ENCODE measurements around the gene AP2M1.

AP2M1 gene

GRCh38 chr3:184184546-184185230 is 10.0 kb downstream of the AP2M1 start:
- ChIA-PET CTCF (no interaction called here), POLR2A (interaction anchor here (1.1 to 1.8 kb wide), 2 partner anchors 8 to 51 kb away, joined by 3 to 10 read pairs; no protein-coding TSS in a partner anchor)
- no peak for DNase-seq (ENCODE audit: extremely low spot score)
- no peak for TF ChIP-seq ARNT (IDR thresholded peaks at IDR 0.05)

GRCh38 chr3:184185461-184186183 is 11.0 kb downstream of the AP2M1 start:
- TF ChIP-seq L3MBTL2 (conservative IDR thresholded peaks at IDR 0.05), result peak; percentile 90
- TF ChIP-seq ARNT (IDR thresholded peaks at IDR 0.05), result no peak
- POLR2A ChIA-PET, result interaction anchor here (0.7 to 1.8 kb wide), 6 partner anchors 9 to 42 kb away, joined by 3 to 13 read pairs (median 6); partner anchors contain the start of gene AP2M1
- DNase-seq (ENCODE audit: extremely low spot score), result peak; percentile 94
- CTCF ChIA-PET, result interaction anchor here (0.7 kb wide), 1 partner anchor 9 kb away, joined by 3 read pairs; no protein-coding TSS in a partner anchor

- no peak for DNase-seq (ENCODE audit: extremely low spot score)
- CTCF ChIA-PET, result interaction anchor here (0.7 kb wide), 1 partner anchor 10 kb away, joined by 3 read pairs; no protein-coding TSS in a partner anchor
- TF ChIP-seq LEF1 (IDR thresholded peaks at IDR 0.05; ENCODE audit: borderline replicate concordance), result no peak
- no peak for TF ChIP-seq HDGF (IDR thresholded peaks at IDR 0.05; ENCODE audit: borderline replicate concordance)
- no peak for TF ChIP-seq L3MBTL2 (conservative IDR thresholded peaks at IDR 0.05)
- no peak for TF ChIP-seq TARDBP (IDR thresholded peaks at IDR 0.05)
- TF ChIP-seq FOXA1 (IDR thresholded peaks at IDR 0.05), result no peak
- TF ChIP-seq ELF4 (IDR thresholded peaks at IDR 0.05), result no peak
- TF ChIP-seq ARNT (IDR thresholded peaks at IDR 0.05), result no peak
- no peak for TF ChIP-seq ZNF384 (IDR thresholded peaks at IDR 0.05)
- POLR2A ChIA-PET, result interaction anchor here (0.7 to 1.8 kb wide), 6 partner anchors 8 to 41 kb away, joined by 3 to 13 read pairs (median 6); partner anchors contain the start of gene AP2M1
These were observed 11.7 kb downstream of the AP2M1 start, which contains the start of gene ABCF3 for GRCh38 chr3:184186184-184186901. Gene ABCF3, plus strand, starts transcription at chr3:184186199. Its CDS starts 9 bp downstream, at chr3:184186208.

- DNase-seq (ENCODE audit: extremely low spot score), result no peak
- ChIA-PET CTCF (no interaction called here), POLR2A (interaction anchor here (1.7 to 1.8 kb wide), 2 partner anchors 10 to 13 kb away, joined by 10 to 13 read pairs; partner anchors contain the start of gene AP2M1)
- TF ChIP-seq ELF4 (IDR thresholded peaks at IDR 0.05) (no peak), ARNT (IDR thresholded peaks at IDR 0.05) (no peak), BHLHE40 (IDR thresholded peaks at IDR 0.05; ENCODE audit: borderline replicate concordance) (no peak), PKNOX1 (IDR thresholded peaks at IDR 0.05) (no peak), SP1 (IDR thresholded peaks at IDR 0.05) (no peak), CTBP1 (IDR thresholded peaks at IDR 0.05; ENCODE audit: borderline replicate concordance) (no peak), LEF1 (IDR thresholded peaks at IDR 0.05; ENCODE audit: borderline replicate concordance) (no peak), TARDBP (IDR thresholded peaks at IDR 0.05) (no peak), SUZ12 (IDR thresholded peaks at IDR 0.05) (no peak), FOXM1 (IDR thresholded peaks at IDR 0.05; ENCODE audit: borderline replicate concordance) (no peak), ZNF384 (IDR thresholded peaks at IDR 0.05) (no peak), L3MBTL2 (conservative IDR thresholded peaks at IDR 0.05) (no peak)
These were observed 12.2 kb downstream of the AP2M1 start for GRCh38 chr3:184186902-184187207.

- no peak for DNase-seq (ENCODE audit: extremely low spot score)
- CTCF ChIA-PET, result no interaction called here
- POLR2A ChIA-PET, result no interaction called here
- TF ChIP-seq L3MBTL2 (conservative IDR thresholded peaks at IDR 0.05), result no peak
- TF ChIP-seq SP1 (IDR thresholded peaks at IDR 0.05), result no peak
- no peak for TF ChIP-seq LEF1 (IDR thresholded peaks at IDR 0.05; ENCODE audit: borderline replicate concordance)
- TF ChIP-seq FOXK2 (IDR thresholded peaks at IDR 0.05), result no peak
- TF ChIP-seq TARDBP (IDR thresholded peaks at IDR 0.05), result no peak
- TF ChIP-seq ZNF384 (IDR thresholded peaks at IDR 0.05), result no peak
- TF ChIP-seq BHLHE40 (IDR thresholded peaks at IDR 0.05; ENCODE audit: borderline replicate concordance), result no peak
- no peak for TF ChIP-seq NFRKB (IDR thresholded peaks at IDR 0.05)
- no peak for TF ChIP-seq CTBP1 (IDR thresholded peaks at IDR 0.05; ENCODE audit: borderline replicate concordance)
- no peak for TF ChIP-seq PKNOX1 (IDR thresholded peaks at IDR 0.05)
These were observed 13.4 kb downstream of the AP2M1 start for GRCh38 chr3:184188080-184188479.

- no peak for DNase-seq (ENCODE audit: extremely low spot score)
- ChIA-PET POLR2A (no interaction called here), CTCF (no interaction called here)
- TF ChIP-seq TARDBP (IDR thresholded peaks at IDR 0.05), result no peak
- no peak for TF ChIP-seq L3MBTL2 (conservative IDR thresholded peaks at IDR 0.05)
- TF ChIP-seq CTBP1 (IDR thresholded peaks at IDR 0.05; ENCODE audit: borderline replicate concordance), result no peak
- no peak for TF ChIP-seq ZNF384 (IDR thresholded peaks at IDR 0.05)
- TF ChIP-seq LEF1 (IDR thresholded peaks at IDR 0.05; ENCODE audit: borderline replicate concordance), result no peak
- TF ChIP-seq FOXA1 (IDR thresholded peaks at IDR 0.05), result no peak
- TF ChIP-seq NFRKB (IDR thresholded peaks at IDR 0.05), result no peak
- TF ChIP-seq BHLHE40 (IDR thresholded peaks at IDR 0.05; ENCODE audit: borderline replicate concordance), result no peak
- TF ChIP-seq FOXK2 (IDR thresholded peaks at IDR 0.05), result no peak
- no peak for TF ChIP-seq HDGF (IDR thresholded peaks at IDR 0.05; ENCODE audit: borderline replicate concordance)
- no peak for TF ChIP-seq SP1 (IDR thresholded peaks at IDR 0.05)
- no peak for TF ChIP-seq SUZ12 (IDR thresholded peaks at IDR 0.05)
- TF ChIP-seq ELF4 (IDR thresholded peaks at IDR 0.05), result no peak
These were observed 14.8 kb downstream of the AP2M1 start for GRCh38 chr3:184189421-184189820.
